Measurements from ENCODE around the gene TLL2.
"Not testable (repeated sequence)": the region's sequence is repeated elsewhere in the genome, so short reads cannot be mapped to it uniquely, and the experiment has no call there.

The TLL2 gene

DNA sequence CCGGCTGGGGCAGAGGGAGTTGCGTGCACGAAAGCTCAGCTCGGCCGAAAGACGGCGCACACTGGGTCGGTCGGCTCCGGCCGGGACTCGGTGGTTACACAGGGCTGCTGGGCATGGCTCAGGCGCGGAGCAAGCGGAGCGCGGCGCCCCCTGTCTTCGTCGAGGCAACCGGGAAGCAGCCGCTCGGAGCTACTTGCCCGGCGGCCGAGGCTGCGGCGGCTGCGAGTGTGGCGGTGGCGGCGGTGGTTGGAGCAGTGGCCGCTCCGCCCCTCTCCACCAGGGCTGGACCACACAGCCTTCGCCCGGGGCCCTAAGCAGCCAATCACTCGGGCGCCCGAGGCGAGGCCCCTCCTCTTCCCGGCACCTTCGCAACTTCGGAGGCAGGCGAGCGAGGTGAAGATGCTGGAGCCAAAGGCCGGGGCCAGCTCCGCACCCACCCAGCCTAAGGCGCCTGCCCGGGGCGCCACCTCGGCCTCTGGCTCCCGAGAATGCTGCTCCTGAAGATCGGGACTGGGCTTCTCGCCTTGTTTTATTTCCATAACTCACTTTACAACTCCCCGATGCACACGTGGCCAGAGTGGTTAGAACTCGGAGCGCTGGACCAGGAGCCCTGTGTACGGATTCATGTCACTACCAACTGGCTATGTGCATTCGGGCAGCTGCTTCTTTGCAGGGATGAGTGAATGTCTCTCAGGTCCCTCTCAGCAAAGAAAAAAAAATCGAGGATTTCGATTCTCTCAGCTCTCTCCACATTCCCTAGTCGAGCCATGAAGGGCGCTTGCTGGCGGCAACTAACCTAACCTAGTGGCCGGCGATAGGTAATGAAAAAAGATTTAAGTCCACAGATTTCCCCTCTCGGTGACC, at the start of gene TLL2:
TSS of gene TLL2 (minus strand) at position 229 of the 864 bp plus-strand sequence. CDS start 241 bp downstream, outside the sequence.
- peak; percentile 53 for DNase-seq (ENCODE audit: low spot score)

DNA sequence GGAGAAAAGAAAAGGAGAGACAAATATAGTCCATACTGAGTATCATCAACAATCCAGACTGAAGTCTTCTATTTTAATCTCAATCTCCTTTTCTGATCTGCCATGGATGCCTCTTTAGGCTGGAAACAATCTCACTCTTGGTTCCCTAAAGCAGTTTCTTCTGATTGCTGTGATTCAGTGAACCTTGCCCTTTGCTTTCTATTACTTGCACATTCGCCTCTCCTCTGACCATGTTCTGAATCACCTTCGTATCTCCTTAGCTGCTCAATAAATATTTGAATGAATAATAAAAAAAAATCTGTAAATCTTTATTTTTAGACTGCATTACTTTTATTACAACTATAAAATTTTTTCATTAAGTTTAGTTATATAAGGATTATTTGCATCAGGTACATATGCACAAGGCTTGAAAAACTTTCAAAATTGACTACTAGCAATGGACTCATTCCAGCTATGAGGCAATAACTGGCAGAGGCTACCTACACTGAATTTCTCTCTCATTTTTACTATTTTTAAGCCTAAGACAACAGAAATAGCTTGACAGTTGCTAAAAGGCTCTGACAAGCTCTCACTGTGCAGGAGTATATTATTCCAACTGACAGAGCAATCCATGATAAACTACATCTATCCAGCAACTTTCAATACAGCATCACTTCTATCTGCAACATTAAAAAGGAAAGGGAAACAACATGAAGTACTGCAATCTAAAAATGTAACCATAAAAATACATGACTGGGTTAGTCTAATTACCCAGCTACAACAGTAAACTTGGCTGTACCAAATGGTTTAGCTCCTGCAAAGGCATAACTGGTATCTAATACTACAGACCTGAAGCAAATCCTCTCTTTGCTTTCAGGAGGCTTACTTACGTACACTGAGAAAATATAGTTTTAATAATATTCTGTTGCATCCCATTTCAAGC, 47.5 kb upstream of the TLL2 start:
- no peak for DNase-seq (ENCODE audit: low spot score)

DNA sequence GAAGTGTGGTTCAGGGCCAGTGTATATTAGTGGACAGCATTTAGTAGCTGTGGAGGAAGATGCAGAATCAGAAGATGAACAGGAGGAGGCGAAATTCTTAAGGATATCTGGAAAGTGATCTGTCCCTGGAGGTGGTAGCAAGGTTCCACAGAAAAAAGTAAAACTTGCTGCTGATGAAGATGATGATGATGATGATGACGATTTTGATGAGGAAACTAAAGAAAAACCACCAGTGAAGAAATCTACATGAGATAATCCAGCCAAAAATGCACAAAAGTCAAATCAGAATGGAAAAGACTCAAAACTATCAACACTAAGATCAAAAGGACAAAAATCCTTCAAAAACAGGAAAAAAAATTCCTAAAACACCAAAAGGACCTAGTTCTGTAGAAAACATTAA, 46.8 kb upstream of the TLL2 start:
- DNase-seq (ENCODE audit: low spot score), result no peak

DNA sequence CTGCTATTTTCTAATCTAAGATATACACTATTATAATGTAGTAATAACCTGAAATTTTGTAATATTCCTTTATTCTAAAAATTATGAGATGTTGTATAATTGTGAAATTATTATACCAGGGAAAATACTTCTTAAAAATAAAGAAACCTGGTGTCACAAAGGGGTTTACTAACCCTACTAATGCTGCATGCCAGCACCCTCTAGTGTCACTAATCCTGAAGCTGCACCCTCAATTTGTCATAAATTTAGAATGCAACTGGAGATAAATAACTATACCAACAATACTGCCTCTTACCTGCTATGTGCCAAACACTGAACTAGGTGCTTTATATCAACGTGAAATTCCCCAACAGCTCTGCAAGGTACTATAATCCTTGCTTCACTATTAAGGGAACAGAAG, 42.3 kb upstream of the TLL2 start:
- DNase-seq (ENCODE audit: low spot score), result no peak

DNA sequence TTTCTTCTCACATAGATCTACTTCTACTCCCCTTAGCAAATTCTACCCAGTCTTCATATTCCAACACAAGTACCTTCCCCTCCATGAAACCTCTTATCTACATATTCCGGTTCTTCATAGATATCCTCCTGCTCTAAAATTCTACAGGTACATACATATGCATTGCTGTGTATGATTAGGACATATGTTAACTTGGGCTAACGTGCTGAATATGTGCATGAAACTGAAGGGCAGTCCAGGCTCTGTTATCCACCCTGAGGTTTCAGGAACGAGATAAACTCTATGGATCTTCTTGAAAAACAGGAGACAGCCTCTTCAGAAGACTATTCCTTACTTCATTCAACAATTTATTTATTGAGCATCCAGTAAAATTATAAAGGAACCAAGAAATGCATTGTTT, 41.6 kb upstream of the TLL2 start:
- DNase-seq (ENCODE audit: low spot score), result no peak

DNA sequence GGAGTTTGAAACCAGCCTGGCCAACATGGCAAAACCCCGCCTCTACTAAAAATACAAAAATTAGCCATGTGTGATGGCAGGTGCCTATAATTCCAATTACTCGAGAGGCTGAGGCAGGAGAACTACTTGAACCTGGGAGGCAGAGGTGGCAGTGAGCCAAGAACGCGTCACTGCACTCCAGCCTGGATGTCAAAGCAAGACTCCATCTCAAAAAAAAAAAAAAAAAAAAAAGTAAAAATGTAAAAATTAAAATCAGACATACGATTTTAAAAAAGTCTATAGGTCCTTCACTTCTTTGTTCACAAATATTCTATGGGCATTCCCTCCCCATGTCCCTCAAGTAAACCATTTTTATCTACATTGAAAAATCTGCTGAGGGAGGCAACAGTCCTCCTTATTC, 34.9 kb upstream of the TLL2 start:
- DNase-seq (ENCODE audit: low spot score), result no peak

DNA sequence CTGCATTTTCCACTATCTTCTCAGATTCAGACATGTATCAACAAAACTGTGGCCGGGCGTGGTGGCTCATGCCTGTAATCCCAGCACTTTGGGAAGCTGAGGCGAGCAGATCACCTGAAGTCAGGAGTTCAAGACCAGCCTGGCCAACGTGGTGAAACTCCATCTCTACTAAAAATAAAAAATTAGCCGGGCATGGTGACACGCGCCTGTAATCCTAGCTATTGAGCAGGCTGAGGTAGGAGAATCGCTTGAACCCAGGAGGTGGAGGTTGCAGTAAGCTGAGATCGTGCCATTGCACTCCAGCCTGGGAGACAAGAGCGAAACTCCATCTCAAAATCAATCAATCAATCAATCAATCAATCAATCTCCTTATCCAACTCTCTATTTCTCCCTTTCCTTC, 31.8 kb upstream of the TLL2 start:
- not testable (repeated sequence) for DNase-seq (ENCODE audit: low spot score)

DNA sequence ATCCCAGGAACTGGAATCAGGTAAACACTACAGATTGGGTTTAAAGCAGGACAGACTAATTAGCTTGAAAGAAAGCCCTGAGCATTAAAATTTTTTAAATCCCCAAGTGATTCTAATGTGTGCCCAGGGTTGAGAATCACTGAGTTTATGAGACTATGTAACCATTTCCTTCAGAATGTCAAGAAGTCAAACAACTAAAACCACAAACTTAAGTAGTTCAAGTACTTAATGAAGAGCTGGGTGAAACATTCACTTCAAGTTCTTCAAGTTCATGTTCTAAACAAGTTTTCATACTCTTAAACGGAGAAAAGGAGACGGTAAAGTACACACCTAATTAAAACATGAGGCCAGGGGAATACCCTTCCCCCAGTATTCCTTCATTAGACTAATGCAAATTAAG, 28.2 kb upstream of the TLL2 start:
- no peak for DNase-seq (ENCODE audit: low spot score)

DNA sequence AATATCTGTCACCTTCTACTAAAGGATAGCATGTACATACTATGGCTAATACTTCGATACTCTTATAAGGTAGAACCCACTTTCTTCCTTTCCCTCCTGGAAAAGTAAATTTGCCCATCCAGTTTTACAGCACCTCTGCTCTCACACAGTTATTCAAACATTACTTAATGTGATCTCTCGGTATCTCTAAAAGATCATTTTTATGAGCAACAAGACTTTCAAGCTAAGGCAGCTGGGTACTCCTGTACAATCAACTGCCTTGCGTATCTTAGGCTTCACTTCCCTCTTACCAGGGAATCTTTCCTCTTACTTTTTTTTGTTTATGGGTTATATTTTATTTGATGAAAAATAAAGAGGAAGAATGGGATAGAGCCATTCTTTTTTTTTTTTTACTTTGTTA, 26.5 kb upstream of the TLL2 start:
- DNase-seq (ENCODE audit: low spot score), result no peak

DNA sequence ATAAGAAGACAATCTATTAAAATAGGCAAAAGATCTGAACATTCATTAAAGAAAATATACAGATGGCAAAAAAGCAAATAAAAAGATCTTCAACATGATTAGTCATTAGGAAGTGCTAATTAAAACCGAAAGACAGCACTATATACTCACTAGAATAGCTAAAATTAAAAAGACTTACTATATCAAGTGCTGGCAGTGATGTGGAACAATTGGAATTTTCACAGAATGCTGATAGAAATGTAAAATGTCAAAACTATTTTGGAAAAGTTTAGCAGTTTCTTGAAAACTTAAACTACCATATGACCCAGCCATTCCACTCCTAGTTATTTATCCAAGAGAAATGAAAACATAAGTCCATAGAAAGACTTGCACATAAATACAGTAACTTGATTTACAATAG, 25.0 kb upstream of the TLL2 start:
- DNase-seq (ENCODE audit: low spot score), result no peak

DNA sequence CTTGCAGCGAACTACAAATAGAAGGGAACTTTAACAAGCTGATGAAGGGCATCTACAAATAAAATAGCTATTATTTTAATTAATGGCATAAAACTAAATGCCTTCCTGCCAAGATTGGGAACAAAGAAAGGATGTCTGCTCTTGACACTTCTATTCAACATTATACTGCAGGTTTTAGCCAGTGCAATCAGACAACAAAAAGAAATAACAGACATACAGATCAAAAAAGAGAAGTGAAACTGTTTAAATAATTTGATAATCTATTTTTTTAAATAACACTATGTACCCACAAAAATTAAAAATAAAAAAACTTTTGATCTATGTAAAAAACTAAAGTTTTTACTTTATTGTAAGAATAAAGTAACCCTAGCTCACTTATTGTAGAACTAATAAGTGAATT, 22.4 kb upstream of the TLL2 start:
- DNase-seq (ENCODE audit: low spot score), result no peak

DNA sequence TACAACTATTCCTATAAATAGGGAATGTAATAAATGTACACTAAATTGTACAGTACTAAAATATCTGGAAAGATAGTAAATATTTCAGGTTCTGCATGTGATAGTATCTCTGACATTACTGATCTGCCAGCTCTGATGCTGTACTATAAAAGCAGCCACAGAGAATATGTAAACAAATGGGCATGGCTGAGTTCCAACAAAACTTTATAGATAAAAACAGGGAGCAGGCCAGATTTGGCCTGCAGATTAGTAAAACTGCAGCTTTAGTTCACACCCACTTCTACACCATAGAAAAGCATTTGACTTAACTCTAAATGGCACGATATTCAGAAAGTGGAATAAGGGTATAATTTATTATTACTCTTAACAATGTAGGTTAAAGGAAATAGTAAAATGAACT, 18.8 kb upstream of the TLL2 start:
- DNase-seq (ENCODE audit: low spot score), result no peak

DNA sequence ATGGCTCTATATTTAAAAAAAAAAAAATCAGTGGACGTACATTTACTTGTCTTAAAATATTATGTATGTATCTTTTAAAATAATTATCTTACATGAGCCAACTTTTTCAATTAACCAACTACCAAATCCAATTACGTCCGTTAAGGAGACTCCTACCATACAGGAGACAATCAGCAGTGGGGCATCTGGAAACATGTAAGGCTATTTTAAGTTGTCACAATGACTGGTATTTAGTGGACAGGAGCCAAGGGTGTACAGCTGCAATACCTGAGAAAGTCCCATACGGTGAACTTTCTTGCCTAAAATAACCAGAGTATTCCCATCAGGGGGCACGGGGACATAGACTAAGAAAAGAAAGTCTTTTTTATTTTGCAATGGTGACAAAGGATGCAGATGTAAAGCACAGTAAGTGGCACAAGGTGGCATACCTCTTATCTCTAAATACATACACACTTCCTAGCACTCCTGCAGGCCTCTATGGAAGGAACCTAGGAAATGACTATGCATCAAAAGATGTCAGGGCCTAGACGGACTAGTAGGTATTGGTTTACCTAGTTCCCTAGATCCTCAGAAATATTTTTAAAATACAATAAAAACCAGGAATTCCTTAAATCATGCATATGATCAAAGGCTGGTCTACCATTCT, 16.0 kb upstream of the TLL2 start:
- no peak for DNase-seq (ENCODE audit: low spot score)

DNA sequence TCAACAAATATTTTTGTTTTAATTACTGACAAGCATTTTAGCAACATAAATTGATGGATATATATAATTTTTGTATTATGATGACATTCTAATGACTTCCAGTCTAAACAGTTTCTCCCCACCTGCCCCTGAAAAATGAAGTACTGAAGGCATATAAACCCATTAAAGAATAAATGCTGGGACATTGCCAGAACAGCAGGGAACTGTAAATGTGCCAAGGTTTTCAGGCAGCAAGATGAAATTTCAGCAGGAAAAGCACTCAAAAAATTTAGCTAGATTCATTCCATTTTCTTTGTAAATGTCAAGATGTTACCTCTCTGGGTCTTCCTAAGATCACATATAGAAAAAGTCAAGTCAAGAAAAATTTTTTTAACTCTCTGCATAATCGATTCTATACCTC, 11.0 kb upstream of the TLL2 start:
- no peak for DNase-seq (ENCODE audit: low spot score)

DNA sequence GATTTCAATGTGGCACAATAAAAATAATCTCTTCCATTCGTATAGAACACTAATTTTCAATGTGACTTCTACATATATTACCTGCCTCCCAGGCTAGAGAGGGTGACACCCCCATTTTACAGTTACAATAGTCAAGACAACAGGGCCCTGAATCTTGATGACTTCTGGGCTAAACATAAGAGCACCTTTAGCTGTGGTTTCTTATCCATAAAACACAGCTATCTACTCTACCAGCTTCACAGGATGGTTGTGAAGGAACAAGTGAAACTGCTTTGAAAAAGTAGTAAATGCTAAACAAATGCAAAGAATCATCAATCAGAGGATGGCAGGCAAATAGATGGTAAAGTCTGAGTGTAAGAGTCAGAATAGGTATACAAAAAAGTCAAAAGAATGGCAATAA, 3.6 kb upstream of the TLL2 start:
- no peak for DNase-seq (ENCODE audit: low spot score)

DNA sequence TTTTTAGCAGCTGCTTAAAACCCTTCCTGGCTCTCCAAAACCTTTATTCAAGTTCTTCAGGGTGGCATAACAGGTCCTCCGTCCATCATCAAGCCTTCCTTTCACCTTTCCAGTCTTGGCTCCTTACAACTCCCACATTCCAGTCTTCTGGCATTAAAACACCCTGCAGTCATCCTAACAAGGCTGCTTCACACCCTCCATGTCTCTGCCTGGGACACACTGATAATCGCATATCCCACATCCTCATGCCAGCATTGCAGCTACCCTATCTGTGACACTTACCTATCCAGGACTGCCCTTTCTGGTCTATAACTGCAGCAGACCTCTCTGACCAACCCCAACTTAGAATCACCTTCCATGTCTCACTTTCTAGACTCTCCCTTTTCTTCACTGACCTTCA, 2.6 kb upstream of the TLL2 start:
- DNase-seq (ENCODE audit: low spot score), result no peak

DNA sequence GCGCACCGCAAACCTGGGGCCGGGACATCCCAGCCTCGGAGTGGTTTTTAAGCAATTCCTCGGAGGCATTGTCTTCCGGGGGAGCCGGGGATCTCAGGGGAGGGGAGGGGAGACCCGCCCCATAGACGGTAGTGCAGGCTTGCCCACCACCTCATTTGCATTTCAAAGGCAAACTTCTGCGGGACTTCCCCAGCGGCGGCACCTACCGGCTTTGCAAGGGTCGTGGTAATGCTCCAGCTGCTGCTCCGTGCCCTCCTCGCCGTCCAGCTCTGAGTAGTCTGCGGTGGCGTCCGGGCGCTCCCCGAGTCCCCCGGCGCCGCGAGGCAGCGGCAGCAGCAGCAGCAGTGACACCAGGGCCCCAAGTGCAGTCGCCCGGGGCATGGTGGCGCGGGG, 425 bp downstream of the TLL2 start:
- peak; percentile 21 for DNase-seq (ENCODE audit: low spot score)

DNA sequence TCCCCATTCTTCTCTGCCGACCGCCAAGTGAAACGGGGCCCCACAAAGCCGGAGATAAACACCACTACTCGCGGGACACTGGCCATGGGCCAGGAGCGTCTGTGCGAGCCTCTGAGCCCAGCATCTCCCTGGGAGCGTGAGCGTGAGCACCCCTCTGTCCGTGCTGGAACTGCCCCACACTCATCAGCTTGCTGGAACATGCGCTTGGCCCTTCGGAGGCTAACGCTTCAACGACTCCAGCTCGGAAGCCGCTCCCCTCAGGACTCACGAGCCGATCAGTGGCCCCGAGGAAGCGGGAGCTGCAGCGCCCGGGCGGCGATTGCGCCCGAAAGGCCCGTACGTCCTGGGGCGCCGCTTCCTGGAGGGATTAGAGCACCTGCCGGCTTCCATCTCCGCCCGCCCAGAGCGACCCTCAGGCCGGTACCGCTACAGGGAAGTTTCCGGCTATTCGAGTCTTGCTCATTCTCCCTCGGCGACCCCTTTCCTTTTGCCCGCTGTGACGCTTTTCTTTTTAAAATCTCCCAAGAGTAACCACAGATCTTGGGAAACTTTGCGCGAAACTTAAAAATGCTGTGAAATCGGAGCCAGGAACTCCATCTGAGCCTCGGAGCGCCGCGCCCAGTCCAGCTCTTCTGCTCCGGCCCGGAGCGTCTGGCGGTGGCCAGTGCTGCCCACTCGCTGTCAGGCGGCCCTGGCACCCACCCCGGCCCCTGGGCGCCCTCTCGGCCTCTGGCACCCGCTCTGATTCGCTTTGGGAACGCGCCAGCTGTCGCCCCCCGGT, 1.0 kb downstream of the TLL2 start:
- no peak for DNase-seq (ENCODE audit: low spot score)

DNA sequence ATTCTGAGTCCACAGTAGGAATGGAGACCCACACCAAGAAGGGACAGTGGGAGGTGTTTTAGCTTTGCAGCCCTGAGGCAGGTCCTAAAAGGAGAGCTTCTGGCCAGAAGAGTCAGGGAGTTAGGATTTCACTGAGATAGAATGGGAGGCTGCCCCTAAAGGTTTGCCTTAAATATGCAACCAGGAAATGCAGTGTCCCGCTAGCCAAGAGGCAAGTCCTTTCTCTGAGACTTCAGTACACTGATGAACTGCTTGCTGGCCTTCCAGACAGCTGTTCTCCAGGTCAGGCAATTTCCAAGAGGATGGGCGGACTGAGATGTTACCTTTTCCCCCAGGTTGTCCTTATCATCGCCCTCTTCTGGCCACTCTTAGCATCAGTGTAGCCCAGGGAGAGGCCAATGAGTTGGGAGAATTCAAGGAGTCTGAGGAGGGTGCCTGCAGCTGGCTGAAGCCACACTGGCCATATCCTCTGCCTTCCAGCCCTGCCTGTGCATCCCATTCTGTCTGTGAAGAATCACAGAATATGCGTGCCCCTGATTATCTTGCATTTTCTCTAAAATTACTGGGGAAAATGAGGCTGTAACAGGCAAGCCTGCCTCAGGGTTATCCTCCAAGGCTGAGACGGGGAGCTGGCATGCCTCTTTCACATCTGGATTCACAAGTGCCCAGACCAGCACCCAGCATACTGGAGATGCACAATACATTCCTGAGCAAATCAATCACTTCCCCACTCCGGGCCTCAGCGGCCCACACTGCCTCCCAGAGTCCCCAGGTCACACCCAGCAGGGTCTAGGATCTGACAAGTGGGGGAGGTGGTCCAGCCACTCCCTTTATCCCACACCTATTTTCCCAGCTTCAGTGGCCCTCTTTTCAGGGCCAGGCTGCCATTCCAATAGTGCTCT, 2.4 kb downstream of the TLL2 start:
- peak; percentile 26 for DNase-seq (ENCODE audit: low spot score)

DNA sequence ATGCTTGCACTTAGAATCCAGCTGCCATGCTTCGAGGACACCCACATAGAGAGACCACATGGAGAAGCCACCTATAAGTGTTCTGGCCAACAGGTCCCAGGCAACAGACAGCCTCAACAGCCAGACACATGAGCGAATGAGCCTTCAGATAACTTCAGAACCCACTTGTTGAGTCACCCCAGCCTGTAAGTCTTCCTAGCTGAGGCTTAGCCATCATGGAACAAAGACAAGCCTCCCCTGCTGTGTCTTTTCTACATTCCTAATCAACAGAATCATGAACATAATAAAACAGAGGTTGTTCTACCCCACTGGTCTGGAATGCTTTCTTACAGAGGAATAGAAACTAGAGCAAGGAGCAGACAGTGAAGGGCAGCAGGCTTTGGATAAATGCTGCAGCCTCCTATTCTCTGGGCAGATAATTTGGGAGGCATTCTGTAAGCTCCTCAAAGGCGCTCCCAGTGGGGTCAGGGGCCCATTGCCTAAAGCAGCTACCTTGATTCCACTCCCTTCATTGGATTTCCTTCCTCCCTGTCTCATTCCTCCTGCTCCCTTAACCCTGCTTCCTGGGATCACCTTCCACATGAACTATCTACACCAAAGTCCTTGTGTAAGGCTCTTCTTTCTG, 4.6 kb downstream of the TLL2 start:
- no peak for DNase-seq (ENCODE audit: low spot score)
